WTC11 (cell line): Measurements from ENCODE around the gene FOXO3. TPM values are rescaled to one million over a fixed set of nuclear protein-coding genes. Genes with fewer than 3 reads are reported as not detected.

ENCODE experiments used
- ATAC-seq: fragments of 200-7000 bp; cut with Tn5 transposase; 2 replicates; pipeline ENCODE4 v1.10.0; 2021; ENCODE audit warnings: mild to moderate bottlenecking, moderate library complexity
- CTCF ChIA-PET: fragments of 300-600 bp; sonication (Branson Sonifier 250); formaldehyde crosslinking; loops from one replicate; lab custom pipeline; 2021; ENCODE audit warnings: antibody characterized with exemption; lab: Charles Lee
- POLR2A ChIA-PET: fragments of 350-600 bp; sonication (Branson Sonifier 250); formaldehyde crosslinking; loops from one replicate; lab custom pipeline; 2021; ENCODE audit warnings: antibody characterized with exemption; lab: Charles Lee
- DNase-seq: peaks from one replicate; pipeline ENCODE4 v3.0.0; 2021; ENCODE audit warnings: low spot score
- H3K27ac Mint-ChIP-seq: 2 replicates; pipeline ENCODE4 v1.8.0; 2021; ENCODE audit warnings: mixed read lengths
- H3K27me3 Mint-ChIP-seq: 2 replicates; pipeline ENCODE4 v1.8.0; 2021; ENCODE audit warnings: low read depth, mild to moderate bottlenecking, moderate library complexity, mixed read lengths
- H3K36me3 Mint-ChIP-seq: 2 replicates; pipeline ENCODE4 v1.8.0; 2021; ENCODE audit warnings: mixed read lengths
- H3K4me1 Mint-ChIP-seq: 2 replicates; pipeline ENCODE4 v1.8.0; 2022; ENCODE audit warnings: mixed read lengths
- H3K4me3 Mint-ChIP-seq: 2 replicates; pipeline ENCODE4 v1.8.0; 2021; ENCODE audit warnings: mild to moderate bottlenecking, moderate library complexity, mixed read lengths
- H3K9me3 Mint-ChIP-seq: 2 replicates; pipeline ENCODE4 v1.8.0; 2021; ENCODE audit warnings: mixed read lengths
- ATF1 ChIP-seq: sonication (generic); formaldehyde crosslinking; IDR thresholded peaks from 2 replicates; pipeline ENCODE4 v1.8.1; 2023; ENCODE audit warnings: mild to moderate bottlenecking, moderate library complexity, missing genetic modification reagents
- FOXJ3 ChIP-seq: sonication (generic); formaldehyde crosslinking; IDR thresholded peaks from 2 replicates; pipeline ENCODE4 v1.9.0; 2021; ENCODE audit warnings: missing genetic modification reagents, mild to moderate bottlenecking, borderline replicate concordance
- MYBL2 ChIP-seq: sonication (generic); formaldehyde crosslinking; IDR thresholded peaks from 2 replicates; pipeline ENCODE4 v1.8.1; 2023; ENCODE audit warnings: mild to moderate bottlenecking, moderate library complexity, missing genetic modification reagents
- NR1H2 ChIP-seq: sonication (generic); formaldehyde crosslinking; IDR thresholded peaks from 2 replicates; pipeline ENCODE4 v1.9.0; 2021; ENCODE audit warnings: mild to moderate bottlenecking, moderate library complexity, missing genetic modification reagents
- PRDM15 ChIP-seq: sonication (generic); formaldehyde crosslinking; IDR thresholded peaks from 2 replicates; pipeline ENCODE4 v1.8.0; 2022; ENCODE audit warnings: missing genetic modification reagents
- RELA ChIP-seq: sonication (generic); formaldehyde crosslinking; IDR thresholded peaks from 2 replicates; pipeline ENCODE4 v1.8.1; 2022; ENCODE audit warnings: missing genetic modification reagents, mild to moderate bottlenecking, borderline replicate concordance
- SMAD3 ChIP-seq: sonication (generic); formaldehyde crosslinking; IDR thresholded peaks from 2 replicates; pipeline ENCODE4 v1.8.0; 2022; ENCODE audit warnings: missing genetic modification reagents, mild to moderate bottlenecking, borderline replicate concordance
- SOX15 ChIP-seq: fragments of 250-450 bp; sonication (Bioruptor Pico); IDR thresholded peaks from 2 replicates; pipeline ENCODE4 v1.9.0; 2021; ENCODE audit warnings: mild to moderate bottlenecking
- TEAD4 ChIP-seq: sonication (generic); formaldehyde crosslinking; IDR thresholded peaks from 2 replicates; pipeline ENCODE4 v1.8.0; 2022; ENCODE audit warnings: mild to moderate bottlenecking, missing genetic modification reagents
- ZNF396 ChIP-seq: fragments of 250-450 bp; sonication (Bioruptor Pico); IDR thresholded peaks from 2 replicates; pipeline ENCODE4 v1.8.0; 2021; ENCODE audit warnings: mild to moderate bottlenecking, moderate library complexity, borderline replicate concordance
- total RNA-seq: library from RNA; stranded (reverse); gene quantifications from 3 replicates; pipeline ENCODE4 v1.2.3, GENCODE V29; 2021
- TF ChIP-seq, protein P1 (sequence below): sonication (generic); formaldehyde crosslinking; conservative IDR thresholded peaks from 2 replicates; pipeline ENCODE4 v1.8.1; 2023; ENCODE audit warnings: mild to moderate bottlenecking, low read depth, missing genetic modification reagents, moderate library complexity
- TF ChIP-seq, protein P2 (sequence below): fragments of 250-450 bp; sonication (Bioruptor Pico); IDR thresholded peaks from 2 replicates; pipeline ENCODE4 v1.9.0; 2021; ENCODE audit warnings: mild to moderate bottlenecking
- TF ChIP-seq, protein P3 (sequence below): fragments of 250-450 bp; sonication (Bioruptor Pico); IDR thresholded peaks from 2 replicates; pipeline ENCODE4 v2.1.2; 2022; ENCODE audit warnings: mild to moderate bottlenecking, moderate library complexity
- TF ChIP-seq, protein P4 (sequence below): sonication (generic); formaldehyde crosslinking; IDR thresholded peaks from 2 replicates; pipeline ENCODE4 v1.8.1; 2023; ENCODE audit warnings: mild to moderate bottlenecking, missing genetic modification reagents, moderate library complexity
- TF ChIP-seq, protein P5 (sequence below): sonication (generic); formaldehyde crosslinking; IDR thresholded peaks from 2 replicates; pipeline ENCODE4 v1.8.0; 2022; ENCODE audit warnings: mild to moderate bottlenecking, missing genetic modification reagents
- TF ChIP-seq, protein P6 (sequence below): sonication (generic); formaldehyde crosslinking; IDR thresholded peaks from 2 replicates; pipeline ENCODE4 v1.8.1; 2023; ENCODE audit warnings: mild to moderate bottlenecking, moderate library complexity, missing genetic modification reagents

FOXO3 gene
- total RNA-seq, 1 experiment from 2014 or later = 15.6 TPM

DNA sequence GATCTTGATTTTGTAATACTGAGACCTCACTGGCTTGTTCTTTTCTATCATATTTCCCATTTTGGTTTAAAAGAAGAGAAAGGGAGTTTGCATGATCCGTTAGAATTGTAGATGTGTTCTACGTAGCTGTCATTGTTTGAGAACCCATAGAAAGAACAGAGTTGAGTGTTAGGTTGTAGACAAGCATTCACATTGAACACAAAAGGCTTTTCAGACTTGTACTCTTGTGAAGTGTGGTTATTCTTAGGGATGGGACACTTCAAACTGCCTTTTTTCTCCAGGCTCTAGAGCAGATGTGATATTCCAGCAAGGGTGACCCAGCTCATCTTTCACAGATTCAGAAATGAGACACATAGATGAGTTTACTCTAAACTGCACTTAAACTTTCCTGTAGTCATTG lies 19.9 kb downstream of the FOXO3 start:
- no peak overlapping the region for H3K4me3 Mint-ChIP-seq
- H3K9me3 Mint-ChIP-seq = no peaks in the 10 kb centered on the region
- no peak for DNase-seq
- no peak for TF ChIP-seq NR1H2 (CRISPR knock-in tag)
- TF ChIP-seq, protein P1, sequence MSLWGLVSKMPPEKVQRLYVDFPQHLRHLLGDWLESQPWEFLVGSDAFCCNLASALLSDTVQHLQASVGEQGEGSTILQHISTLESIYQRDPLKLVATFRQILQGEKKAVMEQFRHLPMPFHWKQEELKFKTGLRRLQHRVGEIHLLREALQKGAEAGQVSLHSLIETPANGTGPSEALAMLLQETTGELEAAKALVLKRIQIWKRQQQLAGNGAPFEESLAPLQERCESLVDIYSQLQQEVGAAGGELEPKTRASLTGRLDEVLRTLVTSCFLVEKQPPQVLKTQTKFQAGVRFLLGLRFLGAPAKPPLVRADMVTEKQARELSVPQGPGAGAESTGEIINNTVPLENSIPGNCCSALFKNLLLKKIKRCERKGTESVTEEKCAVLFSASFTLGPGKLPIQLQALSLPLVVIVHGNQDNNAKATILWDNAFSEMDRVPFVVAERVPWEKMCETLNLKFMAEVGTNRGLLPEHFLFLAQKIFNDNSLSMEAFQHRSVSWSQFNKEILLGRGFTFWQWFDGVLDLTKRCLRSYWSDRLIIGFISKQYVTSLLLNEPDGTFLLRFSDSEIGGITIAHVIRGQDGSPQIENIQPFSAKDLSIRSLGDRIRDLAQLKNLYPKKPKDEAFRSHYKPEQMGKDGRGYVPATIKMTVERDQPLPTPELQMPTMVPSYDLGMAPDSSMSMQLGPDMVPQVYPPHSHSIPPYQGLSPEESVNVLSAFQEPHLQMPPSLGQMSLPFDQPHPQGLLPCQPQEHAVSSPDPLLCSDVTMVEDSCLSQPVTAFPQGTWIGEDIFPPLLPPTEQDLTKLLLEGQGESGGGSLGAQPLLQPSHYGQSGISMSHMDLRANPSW (CRISPR knock-in tag) = no peak
- TF ChIP-seq SMAD3 (CRISPR knock-in tag) = no peak
- TF ChIP-seq ZNF396 = no peak
- TF ChIP-seq, protein P2, sequence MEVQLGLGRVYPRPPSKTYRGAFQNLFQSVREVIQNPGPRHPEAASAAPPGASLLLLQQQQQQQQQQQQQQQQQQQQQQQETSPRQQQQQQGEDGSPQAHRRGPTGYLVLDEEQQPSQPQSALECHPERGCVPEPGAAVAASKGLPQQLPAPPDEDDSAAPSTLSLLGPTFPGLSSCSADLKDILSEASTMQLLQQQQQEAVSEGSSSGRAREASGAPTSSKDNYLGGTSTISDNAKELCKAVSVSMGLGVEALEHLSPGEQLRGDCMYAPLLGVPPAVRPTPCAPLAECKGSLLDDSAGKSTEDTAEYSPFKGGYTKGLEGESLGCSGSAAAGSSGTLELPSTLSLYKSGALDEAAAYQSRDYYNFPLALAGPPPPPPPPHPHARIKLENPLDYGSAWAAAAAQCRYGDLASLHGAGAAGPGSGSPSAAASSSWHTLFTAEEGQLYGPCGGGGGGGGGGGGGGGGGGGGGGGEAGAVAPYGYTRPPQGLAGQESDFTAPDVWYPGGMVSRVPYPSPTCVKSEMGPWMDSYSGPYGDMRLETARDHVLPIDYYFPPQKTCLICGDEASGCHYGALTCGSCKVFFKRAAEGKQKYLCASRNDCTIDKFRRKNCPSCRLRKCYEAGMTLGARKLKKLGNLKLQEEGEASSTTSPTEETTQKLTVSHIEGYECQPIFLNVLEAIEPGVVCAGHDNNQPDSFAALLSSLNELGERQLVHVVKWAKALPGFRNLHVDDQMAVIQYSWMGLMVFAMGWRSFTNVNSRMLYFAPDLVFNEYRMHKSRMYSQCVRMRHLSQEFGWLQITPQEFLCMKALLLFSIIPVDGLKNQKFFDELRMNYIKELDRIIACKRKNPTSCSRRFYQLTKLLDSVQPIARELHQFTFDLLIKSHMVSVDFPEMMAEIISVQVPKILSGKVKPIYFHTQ (CRISPR knock-in tag) = no peak
- no peak for TF ChIP-seq RELA
- TF ChIP-seq, protein P3, sequence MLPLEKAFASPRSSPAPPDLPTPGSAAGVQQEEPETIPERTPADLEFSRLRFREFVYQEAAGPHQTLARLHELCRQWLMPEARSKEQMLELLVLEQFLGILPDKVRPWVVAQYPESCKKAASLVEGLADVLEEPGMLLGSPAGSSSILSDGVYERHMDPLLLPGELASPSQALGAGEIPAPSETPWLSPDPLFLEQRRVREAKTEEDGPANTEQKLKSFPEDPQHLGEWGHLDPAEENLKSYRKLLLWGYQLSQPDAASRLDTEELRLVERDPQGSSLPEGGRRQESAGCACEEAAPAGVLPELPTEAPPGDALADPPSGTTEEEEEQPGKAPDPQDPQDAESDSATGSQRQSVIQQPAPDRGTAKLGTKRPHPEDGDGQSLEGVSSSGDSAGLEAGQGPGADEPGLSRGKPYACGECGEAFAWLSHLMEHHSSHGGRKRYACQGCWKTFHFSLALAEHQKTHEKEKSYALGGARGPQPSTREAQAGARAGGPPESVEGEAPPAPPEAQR (CRISPR knock-in tag) = no peak
- TF ChIP-seq ATF1 = no peak
- TF ChIP-seq SOX15 (CRISPR knock-in tag) = no peak
- TF ChIP-seq, protein P4, sequence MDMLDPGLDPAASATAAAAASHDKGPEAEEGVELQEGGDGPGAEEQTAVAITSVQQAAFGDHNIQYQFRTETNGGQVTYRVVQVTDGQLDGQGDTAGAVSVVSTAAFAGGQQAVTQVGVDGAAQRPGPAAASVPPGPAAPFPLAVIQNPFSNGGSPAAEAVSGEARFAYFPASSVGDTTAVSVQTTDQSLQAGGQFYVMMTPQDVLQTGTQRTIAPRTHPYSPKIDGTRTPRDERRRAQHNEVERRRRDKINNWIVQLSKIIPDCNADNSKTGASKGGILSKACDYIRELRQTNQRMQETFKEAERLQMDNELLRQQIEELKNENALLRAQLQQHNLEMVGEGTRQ = no peak
- TF ChIP-seq, protein P5, sequence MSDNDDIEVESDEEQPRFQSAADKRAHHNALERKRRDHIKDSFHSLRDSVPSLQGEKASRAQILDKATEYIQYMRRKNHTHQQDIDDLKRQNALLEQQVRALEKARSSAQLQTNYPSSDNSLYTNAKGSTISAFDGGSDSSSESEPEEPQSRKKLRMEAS = no peak
- TF ChIP-seq TEAD4 (CRISPR knock-in tag) = no peak
- TF ChIP-seq MYBL2 = no peak
- no peak for TF ChIP-seq FOXJ3
- TF ChIP-seq, all 79 proteins: peak for 0
- H3K4me1 Mint-ChIP-seq = peaks cover 31% of the 10 kb centered on the region
- CTCF ChIA-PET = no interaction called here
- no peaks in the 10 kb centered on the region; the same call in 1 of the 2 replicates for H3K36me3 Mint-ChIP-seq
- POLR2A ChIA-PET = no interaction called here
- no peaks in the 10 kb centered on the region for H3K27me3 Mint-ChIP-seq
- no peak overlapping the region; the same call in 1 of the 2 replicates for H3K27ac Mint-ChIP-seq
- ATAC-seq = no peak

GRCh38 chr6:108581237-108581931 lies 20.7 kb downstream of the FOXO3 start:
- H3K27me3 Mint-ChIP-seq = no peaks in the 10 kb centered on the region
- POLR2A ChIA-PET = interaction anchor here (1.1 kb wide), 1 partner anchor 16 kb away, joined by 4 read pairs; no protein-coding TSS in a partner anchor
- peak; percentile 58; the same call in 1 of the 2 replicates for TF ChIP-seq PRDM15
- TF ChIP-seq, protein P6, sequence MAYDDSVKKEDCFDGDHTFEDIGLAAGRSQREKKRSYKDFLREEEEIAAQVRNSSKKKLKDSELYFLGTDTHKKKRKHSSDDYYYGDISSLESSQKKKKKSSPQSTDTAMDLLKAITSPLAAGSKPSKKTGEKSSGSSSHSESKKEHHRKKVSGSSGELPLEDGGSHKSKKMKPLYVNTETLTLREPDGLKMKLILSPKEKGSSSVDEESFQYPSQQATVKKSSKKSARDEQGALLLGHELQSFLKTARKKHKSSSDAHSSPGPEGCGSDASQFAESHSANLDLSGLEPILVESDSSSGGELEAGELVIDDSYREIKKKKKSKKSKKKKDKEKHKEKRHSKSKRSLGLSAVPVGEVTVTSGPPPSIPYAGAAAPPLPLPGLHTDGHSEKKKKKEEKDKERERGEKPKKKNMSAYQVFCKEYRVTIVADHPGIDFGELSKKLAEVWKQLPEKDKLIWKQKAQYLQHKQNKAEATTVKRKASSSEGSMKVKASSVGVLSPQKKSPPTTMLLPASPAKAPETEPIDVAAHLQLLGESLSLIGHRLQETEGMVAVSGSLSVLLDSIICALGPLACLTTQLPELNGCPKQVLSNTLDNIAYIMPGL (CRISPR knock-in tag) = no peak
- DNase-seq = no peak
- H3K9me3 Mint-ChIP-seq = no peaks in the 10 kb centered on the region
- no peaks in the 10 kb centered on the region; the same call in 1 of the 2 replicates for H3K36me3 Mint-ChIP-seq
- no peak overlapping the region for H3K4me3 Mint-ChIP-seq
- H3K27ac Mint-ChIP-seq = peak overlapping the region; percentile 36; the same call in 1 of the 2 replicates
- CTCF ChIA-PET = interaction anchor here (1.4 kb wide), 1 partner anchor 257 kb away, joined by 5 read pairs; no protein-coding TSS in a partner anchor
- ATAC-seq = no peak
- H3K4me1 Mint-ChIP-seq = peaks cover 32% of the 10 kb centered on the region
